ENCODE data around the gene SDK1. TPM values are rescaled to one million over a fixed set of nuclear protein-coding genes. Genes with fewer than 3 reads are reported as not detected.

The SDK1 gene
- total RNA-seq, 1 donor: 0.36 TPM

- TF ChIP-seq, protein P1, sequence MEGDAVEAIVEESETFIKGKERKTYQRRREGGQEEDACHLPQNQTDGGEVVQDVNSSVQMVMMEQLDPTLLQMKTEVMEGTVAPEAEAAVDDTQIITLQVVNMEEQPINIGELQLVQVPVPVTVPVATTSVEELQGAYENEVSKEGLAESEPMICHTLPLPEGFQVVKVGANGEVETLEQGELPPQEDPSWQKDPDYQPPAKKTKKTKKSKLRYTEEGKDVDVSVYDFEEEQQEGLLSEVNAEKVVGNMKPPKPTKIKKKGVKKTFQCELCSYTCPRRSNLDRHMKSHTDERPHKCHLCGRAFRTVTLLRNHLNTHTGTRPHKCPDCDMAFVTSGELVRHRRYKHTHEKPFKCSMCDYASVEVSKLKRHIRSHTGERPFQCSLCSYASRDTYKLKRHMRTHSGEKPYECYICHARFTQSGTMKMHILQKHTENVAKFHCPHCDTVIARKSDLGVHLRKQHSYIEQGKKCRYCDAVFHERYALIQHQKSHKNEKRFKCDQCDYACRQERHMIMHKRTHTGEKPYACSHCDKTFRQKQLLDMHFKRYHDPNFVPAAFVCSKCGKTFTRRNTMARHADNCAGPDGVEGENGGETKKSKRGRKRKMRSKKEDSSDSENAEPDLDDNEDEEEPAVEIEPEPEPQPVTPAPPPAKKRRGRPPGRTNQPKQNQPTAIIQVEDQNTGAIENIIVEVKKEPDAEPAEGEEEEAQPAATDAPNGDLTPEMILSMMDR (IDR thresholded peaks at IDR 0.05; ENCODE audit: extremely low read depth, low read depth, low read length): no peak
- H2AFZ ChIP-seq (ENCODE audit: low read length): no peak overlapping the region
Measured at GRCh38 chr7:3558400-3558799, 257.3 kb downstream of the SDK1 start.

GRCh38 chr7:3559278-3559677 lies 258.2 kb downstream of the SDK1 start:
- Histone ChIP-seq H3K79me2 (ENCODE audit: insufficient read depth, low read length) (no peaks in the 10 kb centered on the region), H2AFZ (ENCODE audit: low read length) (no peak overlapping the region), H3K36me3 (ENCODE audit: insufficient read depth, low read length) (no peaks in the 10 kb centered on the region), H4K20me1 (ENCODE audit: insufficient read depth, low read length) (no peaks in the 10 kb centered on the region), H3K9me3 (ENCODE audit: low read depth, low read length) (no peaks in the 10 kb centered on the region), H3K4me2 (ENCODE audit: insufficient read depth, low read length) (no peak overlapping the region), H3K27ac (ENCODE audit: low read depth, low read length) (no peak overlapping the region), H3K4me3 (ENCODE audit: insufficient read depth, low read length) (no peak overlapping the region), H3K4me1 (ENCODE audit: insufficient read depth, low read length) (no peaks in the 10 kb centered on the region), H3K27me3 (ENCODE audit: insufficient read depth, low read length) (no peaks in the 10 kb centered on the region)
- TF ChIP-seq, protein P1 (IDR thresholded peaks at IDR 0.05; ENCODE audit: extremely low read depth, low read depth, low read length): no peak
- DNase-seq (ENCODE audit: insufficient read length, low spot score, missing footprints): peak; percentile 42

More at GRCh38 chr7:3558400-3558799, 257.3 kb downstream of the SDK1 start:
- Histone ChIP-seq H3K4me2 (ENCODE audit: insufficient read depth, low read length) (no peak overlapping the region), H3K36me3 (ENCODE audit: insufficient read depth, low read length) (no peaks in the 10 kb centered on the region), H3K79me2 (ENCODE audit: insufficient read depth, low read length) (no peaks in the 10 kb centered on the region), H3K27ac (ENCODE audit: low read depth, low read length) (no peak overlapping the region), H3K4me3 (ENCODE audit: insufficient read depth, low read length) (no peak overlapping the region), H3K4me1 (ENCODE audit: insufficient read depth, low read length) (no peaks in the 10 kb centered on the region), H3K9me3 (ENCODE audit: low read depth, low read length) (no peaks in the 10 kb centered on the region), H4K20me1 (ENCODE audit: insufficient read depth, low read length) (no peaks in the 10 kb centered on the region), H3K27me3 (ENCODE audit: insufficient read depth, low read length) (no peaks in the 10 kb centered on the region)
- no peak for DNase-seq (ENCODE audit: insufficient read length, low spot score, missing footprints)

- H3K36me3 ChIP-seq (ENCODE audit: insufficient read depth, low read length): no peaks in the 10 kb centered on the region
- H3K9me3 ChIP-seq (ENCODE audit: low read depth, low read length): no peaks in the 10 kb centered on the region
- no peak for DNase-seq (ENCODE audit: insufficient read length, low spot score, missing footprints)
- no peaks in the 10 kb centered on the region for H3K79me2 ChIP-seq (ENCODE audit: insufficient read depth, low read length)
- no peaks in the 10 kb centered on the region for H4K20me1 ChIP-seq (ENCODE audit: insufficient read depth, low read length)
- H3K27me3 ChIP-seq (ENCODE audit: insufficient read depth, low read length): no peaks in the 10 kb centered on the region
- H3K27ac ChIP-seq (ENCODE audit: low read depth, low read length): no peak overlapping the region
- no peaks in the 10 kb centered on the region for H3K4me1 ChIP-seq (ENCODE audit: insufficient read depth, low read length)
- no peak overlapping the region for H3K4me3 ChIP-seq (ENCODE audit: insufficient read depth, low read length)
- H3K4me2 ChIP-seq (ENCODE audit: insufficient read depth, low read length): no peak overlapping the region
- TF ChIP-seq, protein P1 (IDR thresholded peaks at IDR 0.05; ENCODE audit: extremely low read depth, low read depth, low read length): no peak
- H2AFZ ChIP-seq (ENCODE audit: low read length): no peak overlapping the region
Measured at GRCh38 chr7:3560495-3560894, 259.4 kb downstream of the SDK1 start.

DNA sequence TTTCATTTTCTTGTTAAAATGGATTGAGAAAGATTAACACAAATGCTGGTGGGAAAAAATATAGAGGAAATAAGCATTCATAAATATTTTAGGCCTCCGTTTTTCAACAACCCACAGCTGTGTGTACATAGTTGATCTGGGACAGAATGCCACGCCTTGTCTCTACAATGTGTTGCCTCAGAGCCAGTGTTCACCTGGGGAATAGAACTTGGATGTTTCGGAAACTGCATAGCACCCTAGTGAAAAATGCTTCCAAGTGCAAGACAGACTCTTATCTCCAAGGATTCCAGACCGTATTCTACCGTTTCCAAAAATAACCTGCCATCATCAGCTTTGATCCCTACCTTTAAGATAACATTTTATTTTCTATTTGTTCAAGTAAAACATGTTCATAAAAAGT lies 260.9 kb downstream of the SDK1 start:
- DNase-seq (ENCODE audit: insufficient read length, low spot score, missing footprints): no peak
- Histone ChIP-seq H4K20me1 (ENCODE audit: insufficient read depth, low read length) (no peaks in the 10 kb centered on the region), H3K27ac (ENCODE audit: low read depth, low read length) (no peak overlapping the region), H3K79me2 (ENCODE audit: insufficient read depth, low read length) (no peaks in the 10 kb centered on the region), H2AFZ (ENCODE audit: low read length) (no peak overlapping the region), H3K4me2 (ENCODE audit: insufficient read depth, low read length) (no peak overlapping the region), H3K4me3 (ENCODE audit: insufficient read depth, low read length) (no peak overlapping the region), H3K4me1 (ENCODE audit: insufficient read depth, low read length) (no peaks in the 10 kb centered on the region), H3K27me3 (ENCODE audit: insufficient read depth, low read length) (no peaks in the 10 kb centered on the region), H3K36me3 (ENCODE audit: insufficient read depth, low read length) (no peaks in the 10 kb centered on the region), H3K9me3 (ENCODE audit: low read depth, low read length) (no peaks in the 10 kb centered on the region)
- TF ChIP-seq, protein P1 (IDR thresholded peaks at IDR 0.05; ENCODE audit: extremely low read depth, low read depth, low read length): no peak

Measured in osteoblast (primary cell).